HG03196 (cell line): Measurements from ENCODE around the gene MCM3.

ENCODE experiments used
- ATAC-seq: cut with Tn5 transposase; IDR thresholded peaks from one replicate; pipeline ENCODE4 v1.9.1; 2021; ENCODE audit not compliant: unreplicated experiment

The MCM3 gene

DNA sequence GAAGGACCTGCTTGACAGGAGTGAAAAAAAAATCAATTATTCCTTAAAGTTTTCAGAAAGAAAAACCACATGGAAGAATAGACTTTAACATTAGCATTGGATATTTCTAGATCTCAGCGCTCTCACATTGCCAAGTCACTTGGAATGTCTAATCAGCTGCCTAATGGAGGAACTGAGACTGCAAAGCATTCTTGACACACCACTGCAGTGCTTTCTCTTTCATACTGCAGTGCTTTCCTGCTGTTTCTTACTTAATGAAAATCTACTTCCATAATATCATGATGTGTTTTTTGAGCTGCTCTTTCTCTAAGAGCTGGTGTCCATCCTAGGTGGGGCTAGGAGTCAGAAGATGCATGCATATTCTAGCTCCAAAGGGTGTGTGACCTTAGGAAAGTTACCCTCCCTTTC is 20.4 kb upstream of the MCM3 start:
- peak; percentile 51 for ATAC-seq

GRCh38 chr6:52303178-52303577 is 18.6 kb upstream of the MCM3 start:
- no peak for ATAC-seq

- no peak for ATAC-seq
Measured at GRCh38 chr6:52301326-52301725, 16.8 kb upstream of the MCM3 start.

- no peak for ATAC-seq
Measured at GRCh38 chr6:52300489-52300931, 16.0 kb upstream of the MCM3 start.

- ATAC-seq = no peak
Measured at GRCh38 chr6:52299653-52300052, 15.1 kb upstream of the MCM3 start.

DNA sequence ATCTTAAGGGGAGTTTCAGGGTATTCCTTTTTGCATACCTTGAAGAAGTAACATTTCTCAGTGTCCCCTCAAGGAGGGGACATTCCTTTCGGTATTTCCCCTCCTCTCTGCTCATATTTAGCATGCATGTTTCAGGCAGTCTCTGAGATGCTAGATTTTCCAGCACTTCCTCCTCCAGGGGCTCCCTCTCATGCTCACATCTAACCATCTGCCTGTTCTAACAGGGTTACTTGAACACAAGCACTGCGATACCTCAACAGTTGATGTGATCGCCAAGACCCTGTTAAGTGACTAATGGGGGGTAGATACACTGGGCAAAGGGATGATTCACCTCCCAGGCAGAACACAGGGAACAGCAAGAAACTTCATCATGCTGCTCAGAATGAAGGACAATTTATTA is 12.9 kb upstream of the MCM3 start:
- ATAC-seq = no peak

- no peak for ATAC-seq
Measured at GRCh38 chr6:52293067-52293466, 8.5 kb upstream of the MCM3 start.

DNA sequence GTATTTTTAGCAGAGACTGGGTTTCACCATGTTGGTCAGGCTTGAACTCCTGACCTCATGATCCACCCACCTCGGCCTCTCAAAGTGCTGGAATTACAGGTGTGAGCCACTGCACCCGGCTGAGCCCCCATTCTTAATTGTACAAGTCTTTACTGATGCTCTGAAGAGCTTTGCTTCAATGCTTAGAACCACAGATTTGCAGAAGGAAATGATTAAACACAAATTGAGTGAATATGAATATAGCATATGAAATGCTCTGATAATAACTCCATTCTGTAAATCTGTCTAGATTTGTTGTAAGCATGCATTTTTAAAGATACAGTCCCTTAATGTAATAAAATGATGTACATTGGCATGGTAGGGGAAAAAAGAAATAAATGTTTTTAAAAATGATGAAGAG is 4.3 kb upstream of the MCM3 start:
- no peak for ATAC-seq

DNA sequence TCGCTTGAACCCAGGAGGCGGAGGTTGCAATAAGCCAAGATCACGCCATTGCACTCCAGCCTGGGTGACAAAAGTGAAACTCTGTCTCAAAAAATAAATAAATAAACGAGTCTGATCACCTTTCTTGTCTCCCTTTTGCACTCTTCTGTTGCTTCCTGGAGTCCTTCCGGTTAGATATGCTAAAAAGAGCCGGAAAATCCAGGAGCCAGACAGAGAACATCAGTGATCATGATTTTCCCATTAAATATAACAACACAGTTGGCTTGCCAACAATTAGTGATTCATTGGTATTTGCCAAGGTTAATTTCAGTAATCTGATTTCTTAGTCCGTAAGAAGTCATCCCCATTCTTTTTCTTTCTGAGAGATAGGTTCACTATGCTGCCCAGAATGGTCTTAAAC is 3.7 kb upstream of the MCM3 start:
- ATAC-seq = no peak

DNA sequence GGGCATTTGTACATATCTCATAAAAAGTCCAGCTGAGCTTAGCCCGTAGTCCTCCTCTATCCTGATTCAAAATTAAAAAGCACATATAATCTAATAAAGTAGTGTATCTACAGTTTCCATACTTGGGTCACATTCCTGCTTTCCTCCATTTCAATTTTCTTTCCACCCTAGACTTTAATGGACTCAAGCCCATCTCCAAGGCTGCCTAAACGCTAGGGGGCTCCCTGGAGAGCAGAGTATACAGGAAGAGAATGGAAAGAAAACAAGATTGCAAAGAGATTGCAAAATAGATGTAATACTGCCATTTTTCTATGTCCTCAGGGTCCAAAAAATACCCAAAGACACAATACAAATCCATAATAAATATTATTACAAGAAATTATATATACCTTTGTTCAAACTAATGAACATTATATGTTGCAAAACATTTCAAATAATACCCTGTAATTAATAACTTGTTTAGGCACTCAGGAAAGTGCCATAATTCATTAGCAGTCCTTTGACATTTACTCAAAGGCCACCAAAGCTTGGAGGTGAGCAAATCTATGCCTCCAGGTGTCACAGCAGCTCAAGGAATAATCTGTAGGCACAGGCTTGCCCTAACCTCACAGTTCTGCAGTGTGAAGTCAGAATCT is 2.4 kb upstream of the MCM3 start:
- ATAC-seq = no peak

- no peak for ATAC-seq
Measured at GRCh38 chr6:52285177-52286068, 881 bp upstream of the MCM3 start.

DNA sequence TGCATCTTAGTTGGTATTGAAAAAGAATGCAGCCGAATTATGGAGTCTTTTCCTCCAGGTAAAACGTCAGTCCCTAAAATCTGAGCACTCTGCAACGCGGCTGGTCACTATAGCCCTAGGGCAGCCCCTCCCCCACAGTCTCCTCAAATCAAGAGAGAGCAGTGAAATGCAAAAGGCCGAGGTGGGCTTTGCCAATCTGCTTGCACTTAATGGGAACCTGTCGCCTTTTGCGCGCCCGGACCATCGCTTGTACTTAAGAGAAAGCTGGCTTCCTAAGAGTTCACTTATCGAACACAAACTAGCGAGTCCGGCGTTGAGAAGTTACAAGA is 447 bp downstream of the MCM3 start:
- ATAC-seq = no peak

GRCh38 chr6:52283111-52283510 is 1.4 kb downstream of the MCM3 start:
- ATAC-seq = no peak

DNA sequence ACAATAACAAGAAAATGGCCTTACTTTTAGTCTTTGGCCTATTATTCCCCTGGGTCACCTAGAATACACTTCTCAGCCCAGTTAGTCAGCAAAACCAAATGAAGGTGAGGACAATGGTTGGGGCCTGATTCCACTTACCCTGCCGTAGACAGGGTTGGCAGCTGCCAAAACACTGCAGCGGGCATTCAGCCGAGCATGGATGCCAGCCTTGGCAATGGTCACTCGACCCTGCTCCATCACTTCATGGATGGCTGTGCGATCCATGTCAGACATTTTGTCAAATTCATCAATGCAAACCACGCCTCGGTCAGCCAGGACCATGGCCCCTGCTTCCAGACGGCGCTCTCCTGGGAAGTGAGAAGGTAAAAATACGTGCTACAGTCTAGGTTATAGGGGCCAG is 8.4 kb downstream of the MCM3 start:
- no peak for ATAC-seq

DNA sequence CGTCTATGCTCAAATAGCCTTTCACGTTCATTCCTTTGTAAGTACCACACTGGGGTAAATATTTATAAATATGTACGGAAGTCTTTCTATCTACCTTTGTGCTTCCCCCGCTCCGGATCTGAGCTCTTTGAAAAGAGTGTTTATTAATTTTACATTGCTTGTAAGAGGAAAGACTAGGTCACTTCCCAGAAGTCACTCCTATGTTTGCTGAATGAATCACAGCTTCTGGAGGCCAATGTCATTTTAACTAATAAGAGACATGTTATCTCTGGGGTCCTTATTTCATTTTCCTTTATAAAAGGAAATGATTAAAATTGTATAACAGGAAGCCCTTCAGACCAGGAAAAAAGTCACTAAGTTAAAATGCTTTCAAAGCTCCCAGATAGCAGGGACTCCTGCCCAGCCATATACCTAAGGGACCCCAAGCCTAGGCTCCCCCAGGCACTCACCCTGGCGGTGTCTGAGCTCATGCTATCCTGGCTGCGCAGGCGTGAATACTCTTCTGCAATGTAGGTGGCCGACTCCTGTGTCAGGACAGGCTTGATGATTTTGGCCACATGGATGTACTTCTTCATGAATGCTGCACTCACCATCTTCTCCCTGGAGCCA is 12.6 kb downstream of the MCM3 start:
- ATAC-seq = no peak

DNA sequence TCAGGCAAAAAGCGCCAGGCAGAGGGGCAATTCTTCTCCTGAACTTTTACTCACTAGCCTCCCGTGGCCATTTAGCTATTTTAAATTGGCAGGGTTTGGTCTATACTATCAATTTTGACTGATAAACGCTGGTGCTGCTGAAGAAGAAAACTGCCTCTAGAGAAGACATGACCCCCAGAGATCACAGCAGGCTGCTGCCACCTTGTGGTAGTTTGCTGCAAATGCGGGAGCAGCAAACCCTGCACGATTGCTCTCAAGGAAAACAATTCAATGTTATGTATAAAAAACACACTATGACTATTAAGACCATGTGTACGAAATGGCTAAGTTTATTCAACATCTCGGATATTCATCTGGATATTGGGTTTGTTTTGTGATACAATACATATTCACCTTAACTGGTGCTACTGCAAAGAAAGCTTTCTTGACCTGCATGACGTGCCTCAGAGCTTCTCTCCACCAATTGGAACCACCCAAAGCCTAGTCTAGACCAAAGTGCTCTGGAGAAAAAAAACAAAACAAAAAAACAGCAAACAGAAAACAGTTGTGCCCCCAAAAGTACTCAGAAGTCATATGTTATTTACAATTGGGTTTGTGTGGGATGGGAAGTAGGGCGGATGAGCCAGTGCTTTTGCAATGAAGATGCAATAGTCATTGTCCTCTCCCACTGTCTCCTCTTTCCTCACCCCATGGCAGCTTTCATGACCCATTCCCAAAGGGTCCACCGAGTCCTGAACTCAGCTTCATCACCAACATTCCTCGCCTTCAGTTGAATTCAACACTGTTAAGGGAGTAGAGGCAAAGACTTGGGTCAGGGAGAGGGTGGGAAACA is 20.6 kb downstream of the MCM3 start:
- ATAC-seq = peak; percentile 69

GRCh38 chr6:52262620-52263344 is 21.8 kb downstream of the MCM3 start:
- ATAC-seq = no peak

- ATAC-seq = no peak
Measured at GRCh38 chr6:52261229-52261628, 23.3 kb downstream of the MCM3 start.

DNA sequence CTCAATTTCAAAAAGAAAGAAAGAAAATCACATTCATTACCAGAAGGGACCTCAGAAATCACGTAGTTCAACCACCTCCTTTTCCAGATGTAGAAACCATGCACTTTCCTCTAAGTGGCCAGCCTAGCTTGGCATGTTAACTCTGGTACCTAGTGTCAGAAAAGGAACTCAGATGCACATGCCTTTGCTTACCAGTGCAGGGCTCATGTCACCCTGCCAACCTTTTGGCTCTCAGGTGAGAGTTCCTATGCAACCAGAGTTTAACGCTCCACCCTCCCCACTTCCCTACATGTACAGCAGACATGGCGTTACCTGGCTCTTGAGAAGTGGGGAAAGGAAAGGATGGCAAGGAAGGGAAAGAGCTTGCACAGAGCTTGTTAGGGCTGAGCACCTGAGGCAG is 23.9 kb downstream of the MCM3 start:
- ATAC-seq = no peak

- ATAC-seq = no peak
Measured at GRCh38 chr6:52255434-52255833, 29.1 kb downstream of the MCM3 start.
